H9 (cell line): ENCODE data around the gene CD7. TPM values are rescaled to one million over a fixed set of nuclear protein-coding genes. Genes with fewer than 3 reads are reported as not detected.

Experiments used
- DNase-seq: peaks from one replicate; pipeline ENCODE4 v3.0.0-alpha.2; 2017
- H2AFZ ChIP-seq: one replicate; pipeline ENCODE4 v1.6.1; 2013; ENCODE audit warnings: mild to moderate bottlenecking, low read length, control low read depth, moderate library complexity
- H2AK5ac ChIP-seq: 2 replicates; pipeline ENCODE4 v1.6.1; 2013; ENCODE audit warnings: low read length, control low read depth, mixed read lengths; ENCODE audit not compliant: insufficient read length
- H2BK120ac ChIP-seq: one replicate; pipeline ENCODE4 v1.6.1; 2013; ENCODE audit warnings: low read depth, mild to moderate bottlenecking, low read length, control low read depth, inconsistent platforms; ENCODE audit not compliant: poor library complexity, severe bottlenecking
- H2BK12ac ChIP-seq: 2 replicates; pipeline ENCODE4 v1.6.1; 2013; ENCODE audit warnings: low read length, control low read depth, mixed read lengths, low read depth; ENCODE audit not compliant: insufficient read length
- H2BK15ac ChIP-seq: 2 replicates; pipeline ENCODE4 v1.6.1; 2013; ENCODE audit warnings: low read depth, low read length, control low read depth
- H2BK20ac ChIP-seq: one replicate; pipeline ENCODE4 v1.6.1; 2013; ENCODE audit warnings: low read depth, mild to moderate bottlenecking, low read length, control low read depth, inconsistent platforms; ENCODE audit not compliant: poor library complexity, severe bottlenecking
- H2BK5ac ChIP-seq: 2 replicates; pipeline ENCODE4 v1.6.1; 2013; ENCODE audit warnings: low read length, control low read depth, mixed read lengths; ENCODE audit not compliant: insufficient read length
- H3K14ac ChIP-seq: 2 replicates; pipeline ENCODE4 v1.6.1; 2013; ENCODE audit warnings: low read length, control low read depth; ENCODE audit not compliant: insufficient read depth
- H3K18ac ChIP-seq: 2 replicates; pipeline ENCODE4 v1.6.1; 2013; ENCODE audit warnings: low read depth, mild to moderate bottlenecking, mixed read lengths, low read length, control low read depth; ENCODE audit not compliant: insufficient read length
- H3K23ac ChIP-seq: 2 replicates; pipeline ENCODE4 v1.6.1; 2013; ENCODE audit warnings: low read length, control low read depth, mixed read lengths, low read depth; ENCODE audit not compliant: insufficient read length
- H3K23me2 ChIP-seq: 2 replicates; pipeline ENCODE4 v1.6.1; 2013; ENCODE audit warnings: low read depth, mild to moderate bottlenecking, mixed read lengths, low read length, control low read depth; ENCODE audit not compliant: insufficient read length, poor library complexity, severe bottlenecking
- H3K27ac ChIP-seq: 2 replicates; pipeline ENCODE4 v1.5.1; 2013; ENCODE audit warnings: low read length, control low read depth, mixed read lengths, low read depth; ENCODE audit not compliant: insufficient read length
- H3K27me3 ChIP-seq: 2 replicates; pipeline ENCODE4 v1.6.1; 2013; ENCODE audit warnings: low read length, control low read depth, inconsistent platforms; ENCODE audit not compliant: insufficient read depth
- H3K4ac ChIP-seq: 2 replicates; pipeline ENCODE4 v1.6.1; 2013; ENCODE audit warnings: low read depth, mild to moderate bottlenecking, control low read depth, inconsistent platforms, low read length, moderate library complexity
- H3K4me1 ChIP-seq: 2 replicates; pipeline ENCODE4 v1.6.1; 2013; ENCODE audit warnings: low read length, control low read depth, inconsistent platforms; ENCODE audit not compliant: insufficient read depth
- H3K4me2 ChIP-seq: 2 replicates; pipeline ENCODE4 v1.6.1; 2013; ENCODE audit warnings: low read length, control low read depth, mixed read lengths; ENCODE audit not compliant: insufficient read length, insufficient read depth
- H3K56ac ChIP-seq: 2 replicates; pipeline ENCODE4 v1.6.1; 2013; ENCODE audit warnings: low read depth, mild to moderate bottlenecking, mixed read lengths, low read length, control low read depth; ENCODE audit not compliant: insufficient read length
- H3K79me1 ChIP-seq: 2 replicates; pipeline ENCODE4 v1.6.1; 2013; ENCODE audit warnings: low read depth, mild to moderate bottlenecking, moderate library complexity, low read length, control low read depth, inconsistent platforms; ENCODE audit not compliant: insufficient read depth, poor library complexity, severe bottlenecking
- H3K79me2 ChIP-seq: 2 replicates; pipeline ENCODE4 v1.6.1; 2013; ENCODE audit warnings: low read length, control low read depth, inconsistent platforms; ENCODE audit not compliant: insufficient read depth
- H3K9ac ChIP-seq: 2 replicates; pipeline ENCODE4 v1.6.1; 2013; ENCODE audit warnings: low read length, control low read depth, mixed read lengths; ENCODE audit not compliant: insufficient read length; ENCODE audit errors: extremely low read depth
- H3K9me3 ChIP-seq: one replicate; pipeline ENCODE4 v1.6.1; 2013; ENCODE audit warnings: low read depth, low read length, inconsistent platforms; ENCODE audit not compliant: control insufficient read depth
- H3T11ph ChIP-seq: one replicate; pipeline ENCODE4 v1.6.1; 2013; ENCODE audit warnings: mild to moderate bottlenecking, low read length, control low read depth, inconsistent platforms
- H4K20me1 ChIP-seq: one replicate; pipeline ENCODE4 v1.6.1; 2013; ENCODE audit not compliant: control insufficient read depth, insufficient read length, insufficient read depth
- H4K5ac ChIP-seq: 2 replicates; pipeline ENCODE4 v1.6.1; 2013; ENCODE audit warnings: low read depth, mild to moderate bottlenecking, mixed read lengths, low read length, control low read depth; ENCODE audit not compliant: insufficient read length
- H4K8ac ChIP-seq: replicated peaks from 2 replicates; pipeline ENCODE4 v1.6.1; 2013; ENCODE audit warnings: low read length, control low read depth, mixed read lengths, low read depth; ENCODE audit not compliant: insufficient read length
- H4K91ac ChIP-seq: 2 replicates; pipeline ENCODE4 v1.6.1; 2013; ENCODE audit warnings: low read depth, mild to moderate bottlenecking, moderate library complexity, mixed read lengths, low read length, control low read depth; ENCODE audit not compliant: insufficient read length
- H3K27ac Mint-ChIP-seq, 3 experiments: 2 replicates in 2 of 3; 3 replicates in 1 of 3; pipeline ENCODE4 v1.8.0; 2020 to 2021; ENCODE audit warnings: mixed read lengths in 3 of 3, mild to moderate bottlenecking in 1 of 3, moderate library complexity in 1 of 3
- H3K27me3 Mint-ChIP-seq: 2 replicates; pipeline ENCODE4 v1.8.0; 2021; ENCODE audit warnings: low read depth, mild to moderate bottlenecking, moderate library complexity, mixed read lengths
- H3K36me3 Mint-ChIP-seq, 3 experiments: 2 replicates in 2 of 3; 3 replicates in 1 of 3; pipeline ENCODE4 v1.8.0; 2020 to 2021; ENCODE audit warnings: low read depth in 3 of 3, mixed read lengths in 3 of 3; ENCODE audit not compliant: insufficient read depth in 1 of 3
- H3K4me1 Mint-ChIP-seq, 2 experiments: 2 replicates each; pipeline ENCODE4 v1.8.0; 2020; ENCODE audit warnings: mixed read lengths in 2 of 2
- H3K4me3 Mint-ChIP-seq, 2 experiments: 2 replicates in 1 of 2; 3 replicates in 1 of 2; pipeline ENCODE4 v1.8.0; 2020 to 2021; ENCODE audit warnings: mild to moderate bottlenecking in 2 of 2, mixed read lengths in 2 of 2, moderate library complexity in 1 of 2
- H3K9me3 Mint-ChIP-seq, 2 experiments: 2 replicates in 1 of 2; 3 replicates in 1 of 2; pipeline ENCODE4 v1.8.0; 2020; ENCODE audit warnings: mild to moderate bottlenecking in 2 of 2, mixed read lengths in 2 of 2, moderate library complexity in 1 of 2
- WGBS: extraction: QIAGEN DNeasy Blood & Tissue Kit; methylation state at CpG from one replicate; pipeline ENCODE4 v1.1.7; 2013; ENCODE audit warnings: missing lambda C conversion rate, low lambda C conversion rate, mixed read lengths; ENCODE audit not compliant: insufficient read length; ENCODE audit errors: extremely low coverage; 5-methylcytosine and 5-hydroxymethylcytosine counted together
- total RNA-seq: library from RNA; stranded (reverse); gene quantifications from 2 replicates; pipeline ENCODE4 v1.2.1, GENCODE V29; 2021
- TF ChIP-seq, protein P1 (sequence below): fragments of 200-600 bp; sonication (generic); conservative IDR thresholded peaks from 3 replicates; pipeline ENCODE4 v1.8.0; 2021; ENCODE audit warnings: antibody characterized with exemption, mild to moderate bottlenecking

CD7 gene
- total RNA-seq, 1 experiment from 2014 or later = 0.35 TPM

DNA sequence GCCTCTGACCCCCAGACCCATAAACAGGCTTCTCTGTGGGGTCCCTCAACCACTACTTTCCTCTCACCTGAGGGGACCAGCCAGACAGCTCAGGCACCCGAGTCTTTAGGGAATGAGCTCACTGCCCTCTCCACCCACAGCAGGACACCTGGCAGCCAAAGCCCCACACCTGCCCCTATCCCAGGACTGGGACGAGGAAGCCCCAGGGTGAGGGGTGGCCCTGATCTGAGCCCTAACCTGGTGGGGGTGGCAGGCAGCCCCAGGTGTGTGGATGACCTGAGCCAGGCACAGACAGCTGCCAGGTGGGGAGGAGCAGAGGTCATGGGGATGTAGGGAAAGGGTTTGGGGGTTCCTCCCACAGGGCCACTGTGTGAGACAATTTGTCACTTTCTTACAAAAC lies 40.0 kb upstream of the CD7 start:
- H3K4me3 Mint-ChIP-seq = no peak overlapping the region
- H3K4ac ChIP-seq = no peak overlapping the region

More for the DNA sequence above, 40.0 kb upstream of the CD7 start:
- H3K27ac Mint-ChIP-seq = no peak overlapping the region
- H4K91ac ChIP-seq = no peak overlapping the region
- H3K18ac ChIP-seq = no peak overlapping the region
- no peak for DNase-seq
- peaks cover 16% of the 10 kb centered on the region for H3K27me3 Mint-ChIP-seq
- no peak overlapping the region for H2AFZ ChIP-seq
- H3K36me3 Mint-ChIP-seq = no peaks in the 10 kb centered on the region
- TF ChIP-seq, protein P1, sequence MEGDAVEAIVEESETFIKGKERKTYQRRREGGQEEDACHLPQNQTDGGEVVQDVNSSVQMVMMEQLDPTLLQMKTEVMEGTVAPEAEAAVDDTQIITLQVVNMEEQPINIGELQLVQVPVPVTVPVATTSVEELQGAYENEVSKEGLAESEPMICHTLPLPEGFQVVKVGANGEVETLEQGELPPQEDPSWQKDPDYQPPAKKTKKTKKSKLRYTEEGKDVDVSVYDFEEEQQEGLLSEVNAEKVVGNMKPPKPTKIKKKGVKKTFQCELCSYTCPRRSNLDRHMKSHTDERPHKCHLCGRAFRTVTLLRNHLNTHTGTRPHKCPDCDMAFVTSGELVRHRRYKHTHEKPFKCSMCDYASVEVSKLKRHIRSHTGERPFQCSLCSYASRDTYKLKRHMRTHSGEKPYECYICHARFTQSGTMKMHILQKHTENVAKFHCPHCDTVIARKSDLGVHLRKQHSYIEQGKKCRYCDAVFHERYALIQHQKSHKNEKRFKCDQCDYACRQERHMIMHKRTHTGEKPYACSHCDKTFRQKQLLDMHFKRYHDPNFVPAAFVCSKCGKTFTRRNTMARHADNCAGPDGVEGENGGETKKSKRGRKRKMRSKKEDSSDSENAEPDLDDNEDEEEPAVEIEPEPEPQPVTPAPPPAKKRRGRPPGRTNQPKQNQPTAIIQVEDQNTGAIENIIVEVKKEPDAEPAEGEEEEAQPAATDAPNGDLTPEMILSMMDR = no peak
- no peak overlapping the region for H4K8ac ChIP-seq
- no peaks in the 10 kb centered on the region for H3K79me1 ChIP-seq
- H3T11ph ChIP-seq = no peak overlapping the region
- no peaks in the 10 kb centered on the region for H3K79me2 ChIP-seq
- no peak overlapping the region for H3K23ac ChIP-seq
- no peaks in the 10 kb centered on the region for H3K9me3 Mint-ChIP-seq
- no peaks in the 10 kb centered on the region for H3K23me2 ChIP-seq
- H4K5ac ChIP-seq = no peak overlapping the region
- no peaks in the 10 kb centered on the region for H3K9me3 ChIP-seq
- H2BK12ac ChIP-seq = no peak overlapping the region
- H3K27ac ChIP-seq = no peak overlapping the region
- no peak overlapping the region for H3K4me2 ChIP-seq
- H3K4me1 ChIP-seq = peaks cover 2% of the 10 kb centered on the region; the same call in 1 of the 2 replicates
- no peak overlapping the region for H3K14ac ChIP-seq
- H4K20me1 ChIP-seq = no peaks in the 10 kb centered on the region
- H3K56ac ChIP-seq = no peak overlapping the region
- no peak overlapping the region for H2BK15ac ChIP-seq
- peaks cover 2 to 18% of the 10 kb centered on the region in 2 experiments for H3K4me1 Mint-ChIP-seq
- no peak overlapping the region for H2BK20ac ChIP-seq
- H2BK120ac ChIP-seq = no peak overlapping the region
- no peak overlapping the region for H2AK5ac ChIP-seq
- WGBS = no CpG with 5 or more reads among the region's 2 CpGs
- H3K9ac ChIP-seq = no peak overlapping the region
- H2BK5ac ChIP-seq = no peak overlapping the region
- H3K27me3 ChIP-seq = no peaks in the 10 kb centered on the region
